HG02610 (cell line): ENCODE results near the gene GNAT2.

Source experiments
- ATAC-seq: cut with Tn5 transposase; IDR thresholded peaks from one replicate; pipeline ENCODE4 v1.9.1; 2021; ENCODE audit warnings: mild to moderate bottlenecking, moderate library complexity; ENCODE audit not compliant: unreplicated experiment

Gene GNAT2

DNA sequence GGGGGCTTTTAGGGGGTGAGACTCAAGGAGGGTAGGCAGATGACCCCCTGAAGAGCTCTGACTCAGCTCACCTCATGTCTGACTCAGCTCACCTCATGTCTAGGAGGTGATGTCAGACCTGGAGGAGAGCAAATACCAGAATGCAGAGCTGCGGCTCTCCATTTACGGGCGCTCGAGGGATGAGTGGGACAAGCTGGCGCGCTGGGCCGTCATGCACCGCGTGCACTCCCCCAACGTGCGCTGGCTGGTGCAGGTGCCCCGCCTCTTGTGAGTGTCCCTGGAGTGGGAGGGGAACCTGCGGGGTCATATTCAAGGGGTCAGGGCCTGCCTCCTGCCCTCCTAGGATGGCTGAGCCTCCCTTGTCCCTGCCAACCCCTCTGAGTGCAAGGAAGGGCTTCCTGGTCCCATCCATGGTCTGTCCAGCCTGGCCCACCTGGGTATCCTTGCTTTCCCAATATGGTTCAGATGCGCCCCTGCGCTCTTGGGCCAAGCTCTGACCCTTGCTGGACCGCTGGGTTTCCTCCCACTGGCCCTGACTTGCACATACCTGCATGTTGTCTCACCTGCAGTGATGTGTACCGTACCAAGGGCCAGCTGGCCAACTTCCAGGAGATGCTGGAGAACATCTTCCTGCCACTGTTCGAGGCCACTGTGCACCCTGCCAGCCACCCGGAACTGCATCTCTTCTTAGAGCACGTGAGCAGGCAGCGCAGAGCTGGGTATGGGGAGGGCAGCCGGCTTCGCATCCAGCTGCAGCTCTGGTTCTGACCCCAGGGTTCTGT is 9.3 kb upstream of the GNAT2 start:
- ATAC-seq: no peak

DNA sequence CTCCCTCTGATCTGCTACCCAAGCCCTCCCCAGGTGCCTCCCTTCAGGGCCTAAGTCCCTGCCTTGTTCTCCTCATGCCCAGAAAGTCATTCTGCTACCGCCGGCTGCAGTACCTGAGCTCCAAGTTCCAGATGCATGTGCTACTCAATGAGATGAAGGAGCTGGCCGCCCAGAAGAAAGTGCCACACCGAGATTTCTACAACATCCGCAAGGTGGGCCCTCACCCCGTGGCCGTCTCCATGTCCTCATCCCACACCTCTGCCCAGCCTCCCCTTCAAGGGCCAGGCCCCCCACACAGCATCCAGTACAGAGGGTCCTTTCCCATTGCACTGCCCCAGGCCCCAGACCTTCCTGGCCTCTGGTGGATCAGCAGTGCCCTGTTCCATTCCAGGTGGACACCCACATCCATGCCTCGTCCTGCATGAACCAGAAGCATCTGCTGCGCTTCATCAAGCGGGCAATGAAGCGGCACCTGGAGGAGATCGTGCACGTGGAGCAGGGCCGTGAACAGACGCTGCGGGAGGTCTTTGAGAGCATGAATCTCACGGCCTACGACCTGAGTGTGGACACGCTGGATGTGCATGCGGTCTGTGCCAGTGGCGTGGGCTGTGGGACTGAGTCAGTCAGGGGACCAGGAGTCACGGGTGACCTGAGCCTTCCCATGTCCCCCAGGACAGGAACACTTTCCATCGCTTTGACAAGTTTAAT is 8.4 kb upstream of the GNAT2 start:
- no peak for ATAC-seq

DNA sequence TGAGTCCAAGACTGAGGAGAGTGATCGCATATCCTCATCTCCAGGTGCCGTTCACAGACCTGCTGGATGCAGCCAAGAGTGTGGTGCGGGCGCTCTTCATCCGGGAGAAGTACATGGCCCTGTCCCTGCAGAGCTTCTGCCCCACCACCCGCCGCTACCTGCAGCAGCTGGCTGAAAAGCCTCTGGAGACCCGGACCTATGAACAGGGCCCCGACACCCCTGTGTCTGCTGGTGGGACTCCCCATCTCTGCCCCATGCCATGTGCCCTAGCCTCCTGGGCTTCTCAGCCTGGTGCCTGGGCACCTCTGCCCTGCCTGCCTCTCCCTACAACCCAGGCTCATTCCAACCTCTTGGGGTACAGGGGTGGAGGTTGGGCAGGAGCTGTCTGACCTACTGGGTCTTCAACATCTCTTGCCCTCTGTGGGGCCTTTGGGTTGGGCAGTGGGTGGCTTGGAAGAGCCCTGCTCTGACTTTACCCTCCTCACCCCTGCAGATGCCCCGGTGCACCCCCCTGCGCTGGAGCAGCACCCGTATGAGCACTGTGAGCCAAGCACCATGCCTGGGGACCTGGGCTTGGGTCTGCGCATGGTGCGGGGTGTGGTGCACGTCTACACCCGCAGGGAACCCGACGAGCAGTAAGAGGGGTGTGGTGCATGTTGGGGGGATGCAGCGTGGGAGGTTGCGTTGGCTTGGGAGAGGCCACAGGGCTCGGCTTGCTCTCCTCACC is 7.4 kb upstream of the GNAT2 start:
- no peak for ATAC-seq

DNA sequence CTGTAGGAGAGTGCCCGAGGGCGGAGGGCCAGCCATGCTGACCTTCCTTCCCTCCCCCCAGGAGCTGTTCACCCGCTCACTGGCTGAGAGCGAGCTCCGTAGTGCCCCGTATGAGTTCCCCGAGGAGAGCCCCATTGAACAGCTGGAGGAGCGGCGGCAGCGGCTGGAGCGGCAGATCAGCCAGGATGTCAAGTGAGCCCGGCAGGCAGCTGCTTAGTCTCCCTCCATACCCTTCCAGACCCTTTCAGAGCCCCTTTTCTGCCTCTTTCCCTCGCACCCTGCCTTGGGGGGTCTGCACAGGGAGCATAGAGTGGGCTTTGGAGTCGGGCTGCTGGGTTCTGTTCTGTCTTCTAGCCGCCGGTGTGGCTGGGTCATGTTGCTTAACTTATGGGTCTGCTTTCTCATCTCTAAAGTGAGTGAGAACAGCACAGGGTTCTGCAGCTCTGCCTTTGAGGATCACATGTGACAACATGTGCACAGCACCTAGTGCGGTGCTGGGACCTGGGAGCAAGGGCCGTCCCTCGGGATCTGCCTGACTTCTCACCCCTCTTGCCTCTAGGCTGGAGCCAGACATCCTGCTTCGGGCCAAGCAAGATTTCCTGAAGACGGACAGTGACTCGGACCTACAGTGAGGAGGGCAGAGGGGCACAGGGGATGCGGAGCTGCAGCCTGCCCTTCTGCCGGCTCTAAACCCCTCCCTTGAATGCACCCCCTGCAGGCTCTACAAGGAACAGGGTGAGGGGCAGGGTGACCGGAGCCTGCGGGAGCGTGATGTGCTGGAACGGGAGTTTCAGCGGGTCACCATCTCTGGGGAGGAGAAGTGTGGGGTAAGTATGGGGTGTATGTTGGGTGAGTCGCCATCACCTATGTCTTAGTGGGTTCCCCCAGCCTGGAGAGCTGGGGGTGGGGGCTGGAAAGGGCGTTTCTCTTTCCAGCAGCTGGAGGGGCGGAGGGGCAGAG is 6.5 kb upstream of the GNAT2 start:
- ATAC-seq: no peak

DNA sequence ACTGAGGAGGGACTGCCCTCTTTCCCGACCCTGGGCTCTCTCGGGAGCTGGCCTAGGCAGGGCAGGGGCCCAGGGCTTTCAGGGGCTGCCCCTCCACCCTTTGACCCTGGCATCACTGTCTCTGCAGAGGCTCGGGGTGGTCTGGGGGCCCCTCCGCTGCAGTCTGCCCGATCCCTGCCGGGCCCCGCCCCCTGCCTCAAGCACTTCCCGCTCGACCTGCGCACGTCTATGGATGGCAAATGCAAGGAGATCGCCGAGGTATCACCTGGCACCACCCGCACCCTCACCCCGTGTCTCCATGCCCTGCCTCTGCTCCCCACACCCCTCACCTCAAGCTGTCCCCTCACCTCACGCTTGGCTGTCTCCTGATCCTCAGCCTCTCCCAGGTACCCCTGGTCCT is 5.8 kb upstream of the GNAT2 start:
- ATAC-seq: no peak

DNA sequence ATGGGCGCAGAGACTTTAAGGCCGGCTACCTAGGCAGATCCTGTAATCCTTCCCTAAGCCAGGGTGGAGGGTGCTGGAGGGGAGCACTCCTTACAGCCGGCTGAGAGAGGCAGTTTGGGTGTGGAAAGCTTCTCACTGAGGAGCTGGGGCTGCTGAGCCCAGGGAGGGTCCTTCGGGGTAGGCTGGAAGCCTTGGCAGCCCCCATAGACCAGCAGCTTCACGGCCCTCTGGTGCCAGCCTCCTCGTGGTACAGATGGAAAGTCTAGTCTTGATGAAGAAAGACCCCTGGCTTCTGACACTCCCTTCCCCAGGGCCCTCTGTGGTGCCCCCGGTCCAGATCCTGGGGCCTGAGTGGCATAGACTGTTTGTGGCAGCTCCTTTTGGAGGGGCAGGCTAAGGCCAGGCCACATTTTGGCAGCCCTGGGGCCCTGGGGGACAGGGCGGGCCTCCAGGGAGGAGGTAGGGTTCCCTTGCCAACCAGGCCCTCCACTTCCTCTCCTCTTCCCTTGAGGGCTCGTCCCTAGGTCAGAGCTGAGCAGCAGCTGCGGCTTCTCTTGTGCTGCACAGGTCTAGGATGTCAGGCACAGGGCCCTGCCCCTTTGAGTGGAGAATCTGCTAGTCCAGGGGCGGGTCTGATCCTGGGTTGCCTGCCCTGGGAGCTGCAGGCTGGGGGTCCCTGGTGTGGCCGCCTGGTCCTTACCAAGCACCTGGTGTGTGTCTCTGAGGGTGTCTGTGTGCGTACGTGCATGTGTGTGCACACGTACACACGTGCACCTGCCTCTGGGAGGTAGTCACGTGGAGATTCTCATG is 5.0 kb upstream of the GNAT2 start:
- no peak for ATAC-seq

DNA sequence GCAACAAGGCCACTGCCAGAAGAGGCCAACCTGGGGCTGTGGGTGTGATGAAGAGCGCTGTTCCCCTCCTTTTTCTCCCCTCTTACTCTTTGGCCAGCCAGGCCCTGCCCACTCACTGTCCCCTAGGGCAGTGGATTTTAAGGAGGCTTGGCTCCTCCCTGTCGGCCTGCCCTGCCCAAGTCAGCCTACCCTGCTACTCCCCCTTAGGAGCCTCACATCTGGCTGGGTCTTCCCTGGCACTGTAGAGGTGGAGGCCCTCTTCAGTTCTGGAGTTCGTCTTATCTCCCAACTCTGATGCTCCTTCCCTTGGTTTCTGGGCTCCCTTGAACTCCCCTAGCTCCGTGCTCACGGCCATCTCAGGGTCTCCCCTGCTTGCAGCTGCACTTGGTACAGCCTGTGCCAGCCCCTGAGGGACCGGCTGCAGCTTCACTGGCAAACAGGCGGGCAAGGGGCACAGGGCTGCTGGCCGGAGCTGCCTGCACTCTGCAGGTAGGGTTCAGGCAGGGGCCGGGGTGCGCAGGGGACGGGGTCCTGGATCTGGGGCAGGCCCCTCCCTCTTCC is 4.3 kb upstream of the GNAT2 start:
- ATAC-seq: no peak

DNA sequence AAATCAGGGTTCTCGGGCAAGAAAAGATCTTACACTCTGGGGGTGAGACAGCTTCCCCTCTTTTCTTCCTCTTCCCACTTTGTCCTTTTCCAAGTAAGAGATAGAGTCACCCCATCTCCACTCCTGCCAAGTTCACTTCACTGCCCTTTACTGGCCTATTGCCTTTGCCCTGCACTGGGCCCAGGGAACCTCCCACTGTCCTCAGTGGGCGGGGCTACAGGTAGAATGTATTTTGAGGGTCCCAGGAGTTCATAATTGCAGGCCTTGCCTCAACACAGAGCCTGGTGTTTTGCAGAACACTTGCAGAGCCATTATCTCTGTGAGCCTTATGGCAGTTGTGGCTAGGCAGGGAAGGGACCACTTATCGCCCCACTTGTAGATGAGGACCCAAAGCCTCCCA is 3.5 kb upstream of the GNAT2 start:
- ATAC-seq: no peak

DNA sequence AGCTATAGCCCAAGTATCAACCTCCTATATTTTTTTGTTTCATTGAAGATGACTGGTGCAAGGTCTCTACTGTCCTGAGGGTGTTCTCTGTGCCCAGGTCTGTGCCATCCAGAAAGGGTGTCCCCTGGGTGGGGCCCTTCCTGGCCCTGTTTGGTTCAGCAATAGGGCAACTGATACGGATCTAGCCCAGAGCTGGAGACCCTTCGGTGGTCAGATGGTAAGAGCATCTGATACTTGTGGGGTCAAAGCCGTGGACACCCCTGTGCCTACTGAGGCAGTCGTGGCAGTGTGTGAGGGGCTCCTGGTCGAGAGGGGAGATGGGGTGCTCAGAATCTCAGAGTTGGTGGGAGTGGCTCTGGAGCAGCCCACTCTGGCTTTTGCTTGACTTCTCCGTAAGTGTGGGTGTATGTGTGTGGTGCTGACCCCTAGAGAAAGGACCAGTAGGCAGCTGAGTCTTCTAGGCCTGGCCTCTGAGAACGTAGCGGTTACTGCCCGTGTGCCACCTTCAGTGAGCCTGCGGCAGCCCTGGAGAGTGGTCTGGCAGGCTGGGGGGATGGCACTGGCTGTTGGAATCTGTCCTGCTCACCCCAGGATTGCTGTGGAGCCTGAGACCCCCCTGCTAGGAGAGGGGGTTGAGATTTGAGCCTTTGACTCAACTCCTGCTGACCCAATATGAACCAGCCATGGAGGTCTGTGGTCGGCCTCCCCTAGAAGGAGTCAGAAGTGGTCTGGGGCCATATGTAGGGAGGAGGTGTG is 2.9 kb upstream of the GNAT2 start:
- no peak for ATAC-seq

DNA sequence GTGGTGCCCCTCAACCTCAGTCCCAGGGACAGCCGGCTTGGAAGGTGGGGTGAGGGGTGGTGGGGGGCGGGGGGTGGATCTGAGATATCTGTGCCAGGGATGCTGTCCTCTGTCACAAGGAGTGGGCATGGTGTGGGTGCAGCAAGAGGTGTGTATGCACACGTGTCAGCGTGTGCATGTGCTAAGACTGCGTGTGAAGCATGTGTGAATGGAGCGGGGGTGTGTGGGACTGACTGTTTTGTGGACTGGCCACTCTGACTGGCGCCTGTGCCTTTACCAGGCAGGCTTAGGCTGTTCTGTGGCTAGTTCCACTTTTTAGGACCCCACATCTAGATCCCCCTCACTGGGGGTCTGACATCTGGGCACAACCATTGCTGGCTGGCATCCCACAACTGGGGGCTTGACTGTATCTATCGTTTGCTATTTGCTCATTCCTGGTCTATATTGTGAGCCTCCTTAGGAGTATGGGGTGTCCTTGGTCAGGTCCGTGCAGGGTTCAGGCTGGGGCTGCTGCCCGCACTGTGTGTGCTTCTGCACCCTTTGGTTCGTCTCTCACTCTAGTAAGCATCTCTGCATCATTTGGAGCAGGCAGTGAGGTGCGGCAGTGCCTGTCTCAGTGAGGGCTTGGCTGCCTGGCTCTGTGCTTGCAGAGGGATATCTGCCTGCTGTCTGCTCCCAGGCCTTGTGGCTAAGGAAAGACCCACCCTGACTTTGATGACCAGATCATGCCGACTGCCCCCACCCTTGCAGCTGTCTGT is 2.1 kb upstream of the GNAT2 start:
- ATAC-seq: no peak

DNA sequence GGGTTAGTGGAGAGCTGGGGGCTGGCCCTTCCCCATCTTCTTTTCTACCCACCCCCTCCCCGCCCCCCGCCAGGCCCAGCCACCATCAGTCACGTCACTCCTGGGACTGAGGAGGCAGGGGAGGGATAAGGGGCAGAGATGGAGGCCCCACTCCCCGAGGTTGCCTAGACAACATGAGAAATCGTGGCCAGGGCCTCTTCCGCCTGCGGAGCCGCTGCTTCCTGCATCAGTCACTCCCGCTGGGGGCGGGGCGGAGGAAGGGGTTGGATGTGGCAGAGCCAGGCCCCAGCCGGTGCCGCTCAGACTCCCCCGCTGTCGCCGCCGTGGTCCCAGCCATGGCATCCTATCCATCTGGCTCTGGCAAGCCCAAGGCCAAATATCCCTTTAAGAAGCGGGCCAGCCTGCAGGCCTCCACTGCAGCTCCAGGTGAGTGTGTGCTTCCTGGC is 1.4 kb upstream of the GNAT2 start:
- ATAC-seq: peak; percentile 68

DNA sequence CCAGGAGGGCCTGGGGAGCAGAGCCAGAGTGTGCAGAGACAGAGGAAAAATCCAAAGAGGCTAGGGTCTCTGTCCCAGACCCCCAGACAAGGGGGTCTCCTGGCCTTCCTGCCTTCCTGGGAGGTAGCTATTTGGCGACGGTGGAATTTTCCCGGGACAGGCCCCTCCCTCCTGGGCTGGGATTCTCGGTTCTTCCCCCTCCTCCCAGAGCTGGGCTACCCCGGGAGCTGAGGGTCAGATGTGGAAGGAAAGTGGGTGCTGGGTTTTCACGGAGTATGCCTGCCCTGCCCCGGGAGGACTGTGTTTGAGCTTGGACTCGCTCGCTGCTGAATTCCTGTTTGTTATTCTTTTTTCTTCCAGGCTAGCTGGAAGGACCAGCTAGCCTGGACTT is 980 bp upstream of the GNAT2 start:
- ATAC-seq: no peak

DNA sequence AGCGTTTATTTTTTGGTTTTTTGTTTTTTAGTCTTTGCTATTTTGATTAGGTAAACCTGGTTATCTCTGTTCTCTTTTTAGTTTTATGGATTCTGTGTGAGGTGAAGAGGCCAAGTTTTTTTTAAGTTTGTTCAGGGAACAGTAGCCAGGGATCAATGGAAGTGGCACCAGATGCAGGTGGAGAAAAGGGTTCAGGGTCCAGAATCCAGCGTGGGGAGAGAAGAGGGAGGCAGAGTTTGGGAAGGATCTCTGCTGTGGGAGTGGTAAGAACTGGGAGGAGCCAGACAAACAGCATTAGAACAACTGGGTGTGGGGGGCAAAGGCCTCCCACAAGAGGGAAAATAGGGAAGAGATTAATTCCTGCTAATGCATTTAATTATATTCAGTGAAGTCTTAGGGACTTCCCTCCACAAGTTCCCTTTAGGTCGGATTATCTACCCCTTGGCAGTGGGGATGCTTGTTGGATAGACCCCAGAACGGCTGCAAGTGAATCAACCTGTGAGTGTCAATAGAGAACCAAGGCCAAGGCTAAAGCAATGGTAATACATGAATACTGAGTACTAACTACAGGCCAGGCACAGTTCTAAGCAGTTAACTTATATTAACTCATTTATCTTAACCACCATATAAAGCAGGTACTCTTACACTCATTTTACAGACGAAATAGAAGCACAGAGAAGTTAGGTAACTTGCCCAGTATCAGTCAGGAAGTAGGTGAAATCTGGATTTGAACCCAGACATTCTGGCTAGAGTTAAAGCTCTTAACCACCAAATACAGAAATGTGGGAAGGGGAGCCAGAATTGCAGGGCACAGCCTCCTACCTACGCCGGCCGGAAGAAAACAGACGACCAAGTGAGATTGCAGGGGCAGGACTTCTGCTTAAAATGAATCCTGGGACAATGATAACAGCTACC is 498 bp downstream of the GNAT2 start:
- ATAC-seq: no peak

DNA sequence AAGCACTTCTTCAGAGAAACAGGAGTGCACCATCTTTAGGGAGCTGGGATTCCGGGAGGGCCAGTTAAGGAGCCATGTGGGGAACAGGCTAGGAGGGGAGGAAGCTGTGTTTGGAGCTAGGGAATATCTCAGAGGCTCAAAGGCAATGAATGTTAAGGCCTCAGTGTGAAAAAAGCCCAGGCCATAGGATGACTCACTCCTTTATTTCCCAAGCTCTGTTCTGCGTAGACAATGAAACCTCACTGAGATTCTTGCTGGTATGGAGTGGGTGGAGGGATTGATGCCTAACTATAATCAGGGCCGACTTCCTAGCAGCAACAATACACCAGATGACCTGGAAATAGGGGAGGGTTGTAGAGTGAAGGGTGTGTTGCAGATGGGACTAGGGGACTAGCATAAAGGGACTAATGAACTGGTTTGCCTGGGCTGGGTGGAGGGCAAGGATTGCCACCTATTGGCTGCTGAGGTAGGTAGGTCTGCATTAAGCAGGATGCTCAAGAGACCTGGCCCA is 2.1 kb downstream of the GNAT2 start:
- no peak for ATAC-seq

DNA sequence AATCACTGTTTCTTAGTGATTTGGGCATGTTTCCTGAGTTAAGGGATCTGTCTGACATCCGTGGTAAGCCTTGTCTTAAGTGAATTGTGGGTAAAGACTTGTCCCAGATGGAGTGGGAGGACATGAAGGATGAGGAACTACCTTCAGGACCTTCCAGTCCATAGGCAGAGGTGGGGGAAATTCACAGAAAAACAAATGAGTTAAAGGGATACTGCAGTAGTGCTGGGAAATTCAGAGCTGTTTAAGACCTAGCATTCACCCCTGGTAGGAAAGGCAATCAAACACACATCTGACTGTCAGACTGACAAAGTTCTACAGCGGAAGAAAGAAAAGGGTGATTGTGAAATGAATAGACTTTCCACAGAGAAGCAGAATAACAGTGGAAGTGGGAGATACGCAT is 3.0 kb downstream of the GNAT2 start:
- ATAC-seq: no peak

DNA sequence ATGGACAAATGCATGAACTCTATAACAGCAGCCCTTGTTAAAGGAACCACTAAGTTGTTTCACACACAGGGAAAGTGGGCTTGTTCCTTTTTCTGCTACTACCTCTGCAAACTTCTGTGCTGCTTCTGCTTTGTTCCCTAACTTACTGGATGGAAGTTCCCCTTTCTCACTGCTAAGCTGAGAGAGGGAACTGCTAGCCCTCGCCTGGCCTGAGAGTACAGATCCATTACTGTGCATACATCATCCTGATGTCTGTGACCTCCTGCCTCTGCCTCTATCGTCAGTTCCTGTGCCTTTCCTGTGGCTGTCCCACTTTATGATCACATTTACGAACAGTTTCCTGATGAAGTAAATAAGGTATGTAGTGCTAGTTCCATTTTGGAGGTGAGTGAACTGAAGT is 3.5 kb downstream of the GNAT2 start:
- ATAC-seq: peak; percentile 31
